Measurements from ENCODE around the gene EEF1AKMT1. TPM values are rescaled to one million over a fixed set of nuclear protein-coding genes. Genes with fewer than 3 reads are reported as not detected.

The EEF1AKMT1 gene
- total and polyA plus RNA-seq, 8 donors, result 2.6 to 6.4 (median 3.8) TPM

- DNase-seq, result no peak
- WGBS, 2 donors, result 86 to 90% methylated on average over 5 of the region's 5 CpGs
- Histone ChIP-seq H3K9me3 (no peaks in the 10 kb centered on the region), H3K36me3 (peaks cover 0 to 16% (median 4%) of the 10 kb centered on the region in 3 donors), H3K4me1 (no peaks in the 10 kb centered on the region), H3K4me3 (no peak overlapping the region), H3K27ac (no peak overlapping the region), H3K27me3 (no peaks in the 10 kb centered on the region)
- no peak for FAIRE-seq
- no peak for TF ChIP-seq CTCF (IDR thresholded peaks at IDR 0.05)
- intact Hi-C loops (cut with DNase I), result no loop called here
- ATAC-seq, result no peak
Measured at GRCh38 chr13:20796791-20797508, 23.2 kb upstream of the EEF1AKMT1 start.

- FAIRE-seq (no peak), DNase-seq (no peak), ATAC-seq (no peak)
- no peak overlapping the region for H3K27ac ChIP-seq
- TF ChIP-seq CTCF (IDR thresholded peaks at IDR 0.05), result no peak
- no peak overlapping the region for H3K4me3 ChIP-seq
- H3K36me3 ChIP-seq, result peaks cover 0 to 3% (median 0%) of the 10 kb centered on the region in 3 donors
- no peaks in the 10 kb centered on the region for H3K9me3 ChIP-seq
- intact Hi-C loops (cut with DNase I), result no loop called here
- peaks cover 0 to 3% (median 0%) of the 10 kb centered on the region in 3 donors for H3K4me1 ChIP-seq
- H3K27me3 ChIP-seq, result no peaks in the 10 kb centered on the region
- 97 to 98% methylated on average over 7 of the region's 7 CpGs for WGBS, 2 donors
Measured at GRCh38 chr13:20789665-20790064, 15.9 kb upstream of the EEF1AKMT1 start.

- Histone ChIP-seq H3K27me3 (no peaks in the 10 kb centered on the region), H3K4me1 (peaks cover 0 to 3% (median 0%) of the 10 kb centered on the region in 3 donors), H3K36me3 (peaks cover 0 to 8% (median 0%) of the 10 kb centered on the region in 3 donors), H3K27ac (no peak overlapping the region), H3K4me3 (no peak overlapping the region), H3K9me3 (no peaks in the 10 kb centered on the region)
- intact Hi-C loops (cut with DNase I), result no loop called here
- FAIRE-seq (no peak), ATAC-seq (no peak), DNase-seq (no peak)
- TF ChIP-seq CTCF (IDR thresholded peaks at IDR 0.05), result no peak
- 100% methylated on average over 1 of the region's 1 CpG for WGBS, 2 donors
Measured at GRCh38 chr13:20788312-20788711, 14.6 kb upstream of the EEF1AKMT1 start.

GRCh38 chr13:20787180-20787579, 13.4 kb upstream of the EEF1AKMT1 start:
- ATAC-seq, result no peak
- peaks cover 0 to 8% (median 0%) of the 10 kb centered on the region in 3 donors for H3K36me3 ChIP-seq
- no peak overlapping the region for H3K4me3 ChIP-seq
- H3K9me3 ChIP-seq, result no peaks in the 10 kb centered on the region
- no peak for FAIRE-seq
- no peak for TF ChIP-seq CTCF (IDR thresholded peaks at IDR 0.05)
- peaks cover 0 to 3% (median 0%) of the 10 kb centered on the region in 3 donors for H3K4me1 ChIP-seq
- intact Hi-C loops (cut with DNase I), result no loop called here
- no peak for DNase-seq
- no peaks in the 10 kb centered on the region for H3K27me3 ChIP-seq
- 87 to 90% methylated on average over 5 of the region's 5 CpGs for WGBS, 2 donors
- no peak overlapping the region for H3K27ac ChIP-seq

- DNase-seq (no peak), ATAC-seq (no peak), FAIRE-seq (no peak)
- no peak for TF ChIP-seq CTCF (IDR thresholded peaks at IDR 0.05)
- H3K27me3 ChIP-seq, result no peaks in the 10 kb centered on the region
- no peaks in the 10 kb centered on the region for H3K4me1 ChIP-seq
- H3K9me3 ChIP-seq, result no peaks in the 10 kb centered on the region
- 83 to 91% methylated on average over 3 of the region's 3 CpGs for WGBS, 2 donors
- no peak overlapping the region for H3K27ac ChIP-seq
- intact Hi-C loops (cut with DNase I), result no loop called here
- H3K36me3 ChIP-seq, result peaks cover 0 to 5% (median 0%) of the 10 kb centered on the region in 3 donors
- no peak overlapping the region for H3K4me3 ChIP-seq
Measured at GRCh38 chr13:20782116-20782708, 8.5 kb upstream of the EEF1AKMT1 start.

Measured in pancreas (tissue), 10 donors.